Fibroblast of villous mesenchyme (primary cell): ENCODE results near the gene PRKG1. TPM values are rescaled to one million over a fixed set of nuclear protein-coding genes. Genes with fewer than 3 reads are reported as not detected.
"Not testable (repeated sequence)": the region's sequence is repeated elsewhere in the genome, so short reads cannot be mapped to it uniquely, and the experiment has no call there.

Source experiments
- DNase-seq: peaks from one replicate; pipeline ENCODE4 v3.0.0-alpha.2; 2010; ENCODE audit warnings: low read depth
- H3K4me3 ChIP-seq: 2 replicates; pipeline ENCODE4 v1.5.1; 2011; ENCODE audit warnings: low read depth, mild to moderate bottlenecking, low read length
- CTCF ChIP-seq: IDR thresholded peaks from 2 replicates; pipeline ENCODE4 v1.5.1; 2012; ENCODE audit warnings: low read depth, mild to moderate bottlenecking, low read length; ENCODE audit not compliant: insufficient read depth
- total RNA-seq: library from RNA; depleted of rRNA; stranded (reverse); fragments of >200 nt; gene quantifications from 2 replicates; pipeline ENCODE4 v1.2.3, GENCODE V29; 2012

Gene PRKG1
- total RNA-seq, 1 donor: 19.0 TPM

GRCh38 chr10:51250278-51250920, 176.1 kb downstream of the PRKG1 start:
- no peak for TF ChIP-seq CTCF
- no peak for DNase-seq
- H3K4me3 ChIP-seq: no peak overlapping the region

DNA sequence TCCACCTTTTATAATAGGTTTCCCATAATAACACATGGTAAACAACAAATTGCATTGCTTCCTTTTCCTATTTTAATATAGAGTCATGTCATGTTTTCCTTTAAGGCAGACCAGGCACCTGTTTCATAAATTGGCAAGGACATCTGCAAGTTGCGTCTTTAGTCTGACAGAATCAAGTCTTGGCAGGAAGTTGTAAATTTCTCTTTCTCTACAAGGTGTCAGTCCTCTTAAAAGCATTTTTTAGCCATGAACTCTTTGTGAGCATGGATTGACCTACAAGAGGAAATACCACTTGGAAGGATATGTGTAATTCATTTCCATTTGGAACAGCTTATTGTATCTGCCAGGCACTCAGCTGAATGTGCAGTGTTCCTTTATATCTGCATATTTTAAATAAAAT, 176.8 kb downstream of the PRKG1 start:
- DNase-seq: no peak
- no peak for TF ChIP-seq CTCF
- no peak overlapping the region for H3K4me3 ChIP-seq

DNA sequence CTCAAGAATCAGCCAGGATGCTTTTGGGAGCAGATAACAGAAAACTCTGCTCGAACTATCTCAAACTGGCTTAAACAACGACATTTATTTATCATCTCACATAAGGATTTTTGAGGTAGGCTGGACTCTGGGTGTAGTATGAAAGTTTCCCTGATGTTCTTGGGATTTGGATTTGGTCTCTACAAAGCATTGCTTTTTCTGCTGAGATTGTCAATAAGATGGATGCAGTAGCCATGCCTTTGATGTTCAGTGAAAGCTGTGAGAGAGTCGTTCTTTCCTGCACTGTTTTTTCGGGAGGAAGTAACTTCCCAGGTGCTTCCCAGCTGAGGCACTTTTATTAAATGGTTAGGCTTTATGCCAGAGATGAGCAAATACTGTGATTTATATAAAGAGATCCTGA, 181.1 kb downstream of the PRKG1 start:
- no peak for TF ChIP-seq CTCF
- DNase-seq: no peak
- no peak overlapping the region for H3K4me3 ChIP-seq

GRCh38 chr10:51257511-51258248, 183.4 kb downstream of the PRKG1 start:
- no peak for DNase-seq
- TF ChIP-seq CTCF: no peak

DNA sequence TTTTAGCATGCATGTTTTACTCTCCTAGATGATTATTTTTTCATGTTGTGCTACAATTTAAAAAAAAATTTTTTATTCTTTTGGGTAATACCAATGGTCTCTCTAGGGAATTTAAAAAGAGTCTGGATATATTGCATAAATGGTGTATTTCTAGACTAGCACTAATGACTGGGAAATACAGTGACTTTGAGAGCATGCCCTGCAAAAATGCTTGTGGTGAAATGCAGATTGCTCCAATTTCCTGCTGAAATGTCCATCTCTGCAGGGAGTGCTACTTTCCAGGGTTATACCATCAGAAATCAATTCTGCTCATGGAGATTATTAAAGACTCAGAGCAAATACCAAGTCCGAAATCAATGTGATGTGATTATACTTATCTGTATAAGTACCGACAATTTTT, 186.1 kb downstream of the PRKG1 start:
- TF ChIP-seq CTCF: no peak
- DNase-seq: no peak
- H3K4me3 ChIP-seq: no peak overlapping the region

More at GRCh38 chr10:51257511-51258248, 183.4 kb downstream of the PRKG1 start:
- H3K4me3 ChIP-seq: no peak overlapping the region

GRCh38 chr10:51266496-51266895, 192.2 kb downstream of the PRKG1 start:
- DNase-seq: no peak
- no peak for TF ChIP-seq CTCF
- H3K4me3 ChIP-seq: no peak overlapping the region

GRCh38 chr10:51267980-51268570, 193.8 kb downstream of the PRKG1 start:
- not testable (repeated sequence) for H3K4me3 ChIP-seq, DNase-seq
